Activated CD8-positive, alpha-beta T cell treated with anti-CD3 and anti-CD28 coated beads, Interleukin-2, amount 10 ng/mL, durations not matched to agents 7 days and 5 days (primary cell): ENCODE results near the gene STK38L. TPM values are rescaled to one million over a fixed set of nuclear protein-coding genes. Genes with fewer than 3 reads are reported as not detected.
A peak's percentile ranks its signal among the peaks of the same experiment; 100 is the strongest.

Experiments
- ATAC-seq: fragments of 150-1000 bp; cut with Tn5 transposase; one replicate; pipeline ENCODE4 v1.10.0; 2021; ENCODE audit warnings: moderate library complexity
- CTCF ChIA-PET: fragments of 350-600 bp; sonication (Branson Sonifier 250); formaldehyde crosslinking; loops from one replicate; lab custom pipeline; 2021; ENCODE audit warnings: antibody characterized with exemption; lab: Charles Lee
- POLR2A ChIA-PET: fragments of 350-600 bp; sonication (Branson Sonifier 250); formaldehyde crosslinking; loops from one replicate; lab custom pipeline; 2021; ENCODE audit warnings: antibody characterized with exemption; lab: Charles Lee
- DNase-seq: peaks from one replicate; pipeline ENCODE4 v3.0.0-alpha.2; 2020
- H3K27ac Mint-ChIP-seq: one replicate; pipeline ENCODE4 v1.8.0; 2021; ENCODE audit warnings: mild to moderate bottlenecking, mixed read lengths
- H3K27me3 Mint-ChIP-seq: one replicate; pipeline ENCODE4 v1.8.0; 2021; ENCODE audit warnings: low read depth, mixed read lengths
- H3K36me3 Mint-ChIP-seq: one replicate; pipeline ENCODE4 v1.8.0; 2021; ENCODE audit warnings: low read depth, mixed read lengths
- H3K4me1 Mint-ChIP-seq: one replicate; pipeline ENCODE4 v1.8.0; 2021; ENCODE audit warnings: low read depth, mixed read lengths
- H3K4me3 Mint-ChIP-seq: one replicate; pipeline ENCODE4 v1.8.0; 2021; ENCODE audit warnings: mild to moderate bottlenecking, mixed read lengths
- H3K9me3 Mint-ChIP-seq: one replicate; pipeline ENCODE4 v1.8.0; 2022; ENCODE audit warnings: mixed read lengths; ENCODE audit not compliant: insufficient read depth
- total RNA-seq, 2 experiments: library from RNA; stranded (reverse); gene quantifications; one replicate each; pipeline ENCODE4 v1.2.3, GENCODE V29; 2021

The STK38L gene
- total RNA-seq, 2 experiments from 2014 or later = 18.1 to 19.3 TPM

GRCh38 chr12:27236498-27236897, 7.6 kb upstream of the STK38L start:
- Mint-ChIP-seq H3K4me3 (no peak overlapping the region), H3K27me3 (peaks cover 2% of the 10 kb centered on the region), H3K27ac (no peak overlapping the region), H3K4me1 (peaks cover 28% of the 10 kb centered on the region), H3K9me3 (no peaks in the 10 kb centered on the region), H3K36me3 (no peaks in the 10 kb centered on the region)
- DNase-seq = no peak
- POLR2A ChIA-PET = no interaction called here
- ATAC-seq = no peak
- CTCF ChIA-PET = interaction anchor here (1.2 kb wide), 1 partner anchor 43 kb away, joined by 3 read pairs; no protein-coding TSS in a partner anchor

GRCh38 chr12:27237790-27238771, 6.0 kb upstream of the STK38L start:
- Mint-ChIP-seq H3K4me3 (peak overlapping the region; percentile 11), H3K36me3 (no peaks in the 10 kb centered on the region), H3K4me1 (peaks cover 29% of the 10 kb centered on the region), H3K27me3 (no peaks in the 10 kb centered on the region), H3K9me3 (no peaks in the 10 kb centered on the region), H3K27ac (peak overlapping the region; percentile 83)
- DNase-seq = no peak
- POLR2A ChIA-PET = interaction anchor here (0.6 kb wide), 2 partner anchors 460 to 1257 kb away, joined by 3 to 8 read pairs; no protein-coding TSS in a partner anchor
- ATAC-seq = peak; percentile 73
- CTCF ChIA-PET = interaction anchor here (0.7 to 1.6 kb wide), 4 partner anchors 54 to 224 kb away, joined by 3 to 5 read pairs (median 3); partner anchors contain the start of gene TM7SF3

- Mint-ChIP-seq H3K36me3 (peaks cover 14% of the 10 kb centered on the region), H3K4me1 (peaks cover 51% of the 10 kb centered on the region), H3K27me3 (no peaks in the 10 kb centered on the region), H3K27ac (peak overlapping the region; percentile 95), H3K4me3 (no peak overlapping the region), H3K9me3 (no peaks in the 10 kb centered on the region)
- no peak for ATAC-seq
- POLR2A ChIA-PET = interaction anchor here (1.2 kb wide), 1 partner anchor 230 kb away, joined by 3 read pairs; no protein-coding TSS in a partner anchor
- DNase-seq = no peak
- CTCF ChIA-PET = interaction anchor here (1.0 to 2.4 kb wide), 3 partner anchors 62 to 228 kb away, joined by 3 to 20 read pairs (median 3); no protein-coding TSS in a partner anchor
These were observed 1.1 kb upstream of the STK38L start for GRCh38 chr12:27243006-27243405.

- Mint-ChIP-seq H3K4me1 (peaks cover 34% of the 10 kb centered on the region), H3K27me3 (no peaks in the 10 kb centered on the region), H3K27ac (peak overlapping the region; percentile 95), H3K36me3 (peaks cover 14% of the 10 kb centered on the region), H3K4me3 (peak overlapping the region; percentile 93), H3K9me3 (no peaks in the 10 kb centered on the region)
- DNase-seq = no peak
- ChIA-PET CTCF (interaction anchor here (0.9 to 2.4 kb wide), 8 partner anchors 9 to 120 kb away, joined by 3 to 20 read pairs (median 4); no protein-coding TSS in a partner anchor), POLR2A (interaction anchor here (0.9 to 1.5 kb wide), 5 partner anchors 9 to 413 kb away, joined by 3 to 6 read pairs (median 4); no protein-coding TSS in a partner anchor)
- ATAC-seq = no peak
These were observed 803 bp downstream of the STK38L start for GRCh38 chr12:27244689-27245488.

- no peak overlapping the region for H3K27ac Mint-ChIP-seq
- ATAC-seq (no peak), DNase-seq (no peak)
- no peaks in the 10 kb centered on the region for H3K27me3 Mint-ChIP-seq
- ChIA-PET POLR2A (no interaction called here), CTCF (interaction anchor here (0.9 to 1.9 kb wide), 2 partner anchors 79 to 230 kb away, joined by 3 to 4 read pairs; no protein-coding TSS in a partner anchor)
- H3K36me3 Mint-ChIP-seq = peaks cover 16% of the 10 kb centered on the region
- H3K4me1 Mint-ChIP-seq = peaks cover 32% of the 10 kb centered on the region
- H3K4me3 Mint-ChIP-seq = no peak overlapping the region
- H3K9me3 Mint-ChIP-seq = no peaks in the 10 kb centered on the region
These were observed 2.1 kb downstream of the STK38L start for GRCh38 chr12:27246141-27246540.

GRCh38 chr12:27246774-27247173, 2.7 kb downstream of the STK38L start:
- no peak overlapping the region for H3K27ac Mint-ChIP-seq
- POLR2A ChIA-PET = no interaction called here
- CTCF ChIA-PET = interaction anchor here (0.9 kb wide), 1 partner anchor 231 kb away, joined by 3 read pairs; no protein-coding TSS in a partner anchor

GRCh38 chr12:27252934-27253333, 8.8 kb downstream of the STK38L start:
- Mint-ChIP-seq H3K36me3 (peaks cover 7% of the 10 kb centered on the region), H3K27ac (no peak overlapping the region), H3K4me1 (peaks cover 4% of the 10 kb centered on the region), H3K27me3 (no peaks in the 10 kb centered on the region), H3K9me3 (no peaks in the 10 kb centered on the region), H3K4me3 (no peak overlapping the region)
- ATAC-seq (no peak), DNase-seq (no peak)
- ChIA-PET POLR2A (interaction anchor here (2.1 kb wide), 1 partner anchor 8 kb away, joined by 6 read pairs; no protein-coding TSS in a partner anchor), CTCF (interaction anchor here (0.9 kb wide), 1 partner anchor 8 kb away, joined by 4 read pairs; no protein-coding TSS in a partner anchor)

More at GRCh38 chr12:27246774-27247173, 2.7 kb downstream of the STK38L start:
- Mint-ChIP-seq H3K4me3 (no peak overlapping the region), H3K4me1 (peaks cover 32% of the 10 kb centered on the region), H3K36me3 (peaks cover 16% of the 10 kb centered on the region), H3K27me3 (no peaks in the 10 kb centered on the region), H3K9me3 (no peaks in the 10 kb centered on the region)
- DNase-seq (no peak), ATAC-seq (no peak)

- ATAC-seq = no peak
- peaks cover 7% of the 10 kb centered on the region for H3K36me3 Mint-ChIP-seq
- no peak overlapping the region for H3K27ac Mint-ChIP-seq
- ChIA-PET POLR2A (interaction anchor here (0.6 to 2.1 kb wide), 2 partner anchors 8 to 11 kb away, joined by 3 to 6 read pairs; no protein-coding TSS in a partner anchor), CTCF (interaction anchor here (0.7 to 0.9 kb wide), 2 partner anchors 9 to 52 kb away, joined by 4 read pairs; no protein-coding TSS in a partner anchor)
- H3K27me3 Mint-ChIP-seq = no peaks in the 10 kb centered on the region
- H3K9me3 Mint-ChIP-seq = no peaks in the 10 kb centered on the region
- no peak overlapping the region for H3K4me3 Mint-ChIP-seq
- no peak for DNase-seq
- peaks cover 4% of the 10 kb centered on the region for H3K4me1 Mint-ChIP-seq
These were observed 9.3 kb downstream of the STK38L start for GRCh38 chr12:27253347-27253746.

GRCh38 chr12:27255806-27256205, 11.7 kb downstream of the STK38L start:
- Mint-ChIP-seq H3K4me1 (peaks cover 9% of the 10 kb centered on the region), H3K9me3 (no peaks in the 10 kb centered on the region), H3K27ac (no peak overlapping the region), H3K36me3 (peaks cover 8% of the 10 kb centered on the region), H3K27me3 (no peaks in the 10 kb centered on the region), H3K4me3 (no peak overlapping the region)
- ChIA-PET CTCF (interaction anchor here (1.4 to 1.5 kb wide), 2 partner anchors 50 to 70 kb away, joined by 3 read pairs; no protein-coding TSS in a partner anchor), POLR2A (no interaction called here)
- DNase-seq (no peak), ATAC-seq (no peak)

- no peaks in the 10 kb centered on the region for H3K27me3 Mint-ChIP-seq
- no peak for ATAC-seq
- POLR2A ChIA-PET = interaction anchor here (1.1 kb wide), 1 partner anchor 13 kb away, joined by 4 read pairs; the partner anchor contains the start of gene STK38L
- no peak for DNase-seq
- H3K4me3 Mint-ChIP-seq = no peak overlapping the region
- CTCF ChIA-PET = interaction anchor here (1.5 kb wide), 1 partner anchor 72 kb away, joined by 3 read pairs; no protein-coding TSS in a partner anchor
- no peak overlapping the region for H3K27ac Mint-ChIP-seq
- H3K4me1 Mint-ChIP-seq = peaks cover 11% of the 10 kb centered on the region
- no peaks in the 10 kb centered on the region for H3K9me3 Mint-ChIP-seq
- peaks cover 11% of the 10 kb centered on the region for H3K36me3 Mint-ChIP-seq
These were observed 13.2 kb downstream of the STK38L start for GRCh38 chr12:27257104-27257843.
